Measurements from ENCODE around the gene SIN3A.

Gene SIN3A

DNA sequence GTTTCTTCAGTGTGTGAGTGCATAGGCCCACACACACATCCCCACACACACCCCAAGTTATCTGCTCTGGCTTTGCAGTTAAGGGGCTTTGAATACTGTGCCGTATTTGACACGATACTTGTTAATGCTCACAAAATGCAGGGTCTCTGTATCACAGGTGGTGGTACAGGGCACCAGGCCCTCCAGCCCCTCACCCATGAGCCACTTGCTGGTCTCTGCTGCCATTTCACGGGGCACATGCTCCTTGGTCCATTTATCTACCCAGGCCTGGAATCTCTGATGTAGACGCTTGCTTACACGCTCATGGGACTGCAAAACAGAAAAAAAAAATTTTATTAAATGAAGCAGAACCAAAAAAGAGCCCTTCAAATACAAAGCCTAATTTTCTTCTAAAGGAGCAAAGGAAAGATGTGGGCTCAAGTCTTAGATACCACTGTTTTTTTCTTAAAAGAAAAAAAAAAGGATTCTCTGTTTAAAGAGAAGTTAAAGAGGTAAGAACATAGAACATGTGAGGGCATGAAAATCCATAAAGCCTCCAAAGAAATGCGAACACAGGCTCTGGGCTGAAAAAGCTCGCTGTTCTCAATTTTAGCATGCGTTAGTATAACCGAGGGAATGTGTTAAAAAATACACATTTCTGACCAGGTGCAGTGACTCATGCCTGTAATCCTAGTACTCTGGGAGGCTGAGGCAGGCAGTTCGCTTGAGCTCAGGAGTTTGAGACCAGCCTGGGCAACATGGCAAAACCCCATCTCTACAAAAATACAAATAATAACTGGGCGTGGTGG, 79.4 kb downstream of the SIN3A start:
- DNase-seq = no peak

DNA sequence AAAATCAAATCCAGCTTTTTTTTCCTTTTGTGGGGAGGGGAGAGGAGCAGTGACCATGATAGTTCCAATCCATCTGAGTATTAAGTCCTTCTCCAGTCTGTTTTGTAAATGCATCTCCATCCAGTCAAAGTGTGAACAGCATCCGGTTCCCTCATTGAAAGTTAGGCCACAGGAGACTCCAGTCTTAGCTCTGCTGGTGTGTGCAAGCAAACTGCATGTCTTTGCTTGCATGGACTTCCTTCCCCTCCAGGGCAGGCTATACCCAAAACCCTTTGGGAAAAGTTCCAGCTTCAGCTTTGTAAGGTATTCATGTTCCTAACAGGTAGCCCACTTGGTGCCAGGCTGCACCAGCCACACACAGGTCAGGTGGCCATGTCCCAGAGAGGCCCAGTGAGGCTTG, 80.0 kb downstream of the SIN3A start:
- DNase-seq = no peak

DNA sequence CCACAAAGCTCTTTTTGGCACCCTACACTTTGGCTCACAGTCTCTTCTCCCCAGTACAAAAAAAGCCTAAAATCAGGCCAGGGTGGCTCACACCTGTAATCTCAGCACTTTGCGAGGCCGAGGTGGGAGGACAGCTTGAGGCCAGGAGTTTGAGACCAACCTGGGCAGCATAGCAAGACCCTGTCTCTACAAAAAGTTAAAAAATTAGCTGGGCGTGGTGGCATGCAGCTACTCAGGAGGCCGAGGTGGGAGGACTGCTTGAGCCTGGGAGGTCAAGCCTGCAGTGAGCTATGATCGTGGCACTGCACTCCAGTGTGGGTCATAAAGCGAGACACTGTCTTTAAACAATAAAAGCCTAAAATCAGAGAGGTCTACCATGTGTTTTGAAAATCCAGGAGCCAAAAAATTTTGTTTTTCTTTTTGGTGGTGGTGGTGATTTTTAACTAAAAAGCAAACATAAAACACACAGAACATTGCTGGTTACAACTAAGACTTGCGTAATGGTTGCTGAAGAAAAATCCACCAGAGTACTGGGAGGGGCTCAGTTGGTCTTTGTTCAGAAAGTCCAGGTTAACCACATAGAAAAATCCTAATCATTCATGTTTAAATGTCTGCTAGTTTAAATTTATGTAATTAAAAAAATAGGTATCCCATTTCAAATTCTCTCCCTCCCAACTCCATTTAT, 81.5 kb downstream of the SIN3A start:
- no peak for DNase-seq

DNA sequence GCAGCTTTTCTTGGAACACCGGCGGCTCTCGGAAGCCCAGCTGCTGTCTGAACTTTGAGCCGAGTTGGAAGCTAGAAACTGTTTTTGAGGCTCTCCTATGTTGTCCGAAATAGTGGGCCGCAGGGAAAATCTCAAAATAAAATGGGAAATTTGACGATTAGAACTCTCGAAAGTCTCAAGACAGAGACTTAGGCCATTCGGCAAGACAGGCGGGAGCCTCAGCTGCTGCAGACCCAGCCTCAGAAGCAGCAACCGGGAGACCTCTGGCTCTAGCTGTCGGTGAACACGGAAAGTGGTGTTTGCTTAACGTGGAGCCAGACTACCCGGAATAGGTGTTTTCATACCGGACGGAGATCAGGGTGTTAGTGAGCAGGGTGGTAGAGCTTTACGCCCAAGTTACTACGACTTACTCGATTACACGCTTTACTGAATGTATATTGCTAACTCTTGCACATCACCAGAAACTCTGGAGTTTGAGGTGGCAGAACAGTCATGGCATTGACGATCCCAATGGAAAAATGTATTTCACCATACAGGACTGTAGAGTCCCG, 82.7 kb downstream of the SIN3A start:
- no peak for DNase-seq

DNA sequence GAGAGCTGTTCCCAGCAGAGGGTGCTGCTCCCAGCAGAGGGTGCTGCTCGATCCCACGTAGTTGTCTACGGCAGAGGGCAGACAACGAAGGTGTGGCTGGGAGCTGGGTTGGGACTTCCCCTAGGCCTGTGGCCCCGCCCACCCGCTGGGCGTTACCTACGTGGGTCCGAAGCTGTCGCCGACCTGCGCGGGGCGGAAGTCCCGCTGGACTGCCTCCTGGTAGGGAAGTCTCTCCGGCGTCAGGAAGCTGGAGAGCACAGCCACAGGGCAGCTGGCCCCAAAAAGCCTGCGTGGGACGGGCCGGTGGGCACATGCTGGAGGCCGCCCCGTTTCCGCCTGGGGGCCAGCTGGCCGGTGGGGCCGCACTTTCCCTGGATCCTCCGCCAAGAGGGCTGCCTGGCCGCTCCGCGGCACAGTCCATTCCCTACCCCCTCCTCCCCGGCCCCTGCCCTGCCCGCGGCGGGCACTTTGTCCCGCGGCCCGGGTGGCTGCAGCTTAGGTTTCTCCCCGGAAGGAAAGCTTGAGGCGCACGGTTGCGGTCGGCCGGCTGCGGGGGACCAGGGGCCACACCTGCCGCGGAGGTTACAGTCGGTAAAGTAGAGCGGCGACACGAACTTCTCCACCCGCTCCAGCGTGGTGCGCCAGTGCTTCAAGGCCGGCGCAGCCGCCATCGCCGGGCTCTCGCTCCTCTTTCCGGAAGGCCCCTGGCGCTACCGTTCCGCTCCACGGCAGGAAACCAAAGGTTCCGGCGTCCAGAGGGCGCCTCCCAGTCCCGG, 83.4 kb downstream of the SIN3A start, which contains the start of gene MAN2C1:
MAN2C1 (minus strand) TSS at position 695 of the 776 bp plus-strand sequence; CDS start at position 671, 24 bp downstream.
- peak; percentile 90 for DNase-seq

DNA sequence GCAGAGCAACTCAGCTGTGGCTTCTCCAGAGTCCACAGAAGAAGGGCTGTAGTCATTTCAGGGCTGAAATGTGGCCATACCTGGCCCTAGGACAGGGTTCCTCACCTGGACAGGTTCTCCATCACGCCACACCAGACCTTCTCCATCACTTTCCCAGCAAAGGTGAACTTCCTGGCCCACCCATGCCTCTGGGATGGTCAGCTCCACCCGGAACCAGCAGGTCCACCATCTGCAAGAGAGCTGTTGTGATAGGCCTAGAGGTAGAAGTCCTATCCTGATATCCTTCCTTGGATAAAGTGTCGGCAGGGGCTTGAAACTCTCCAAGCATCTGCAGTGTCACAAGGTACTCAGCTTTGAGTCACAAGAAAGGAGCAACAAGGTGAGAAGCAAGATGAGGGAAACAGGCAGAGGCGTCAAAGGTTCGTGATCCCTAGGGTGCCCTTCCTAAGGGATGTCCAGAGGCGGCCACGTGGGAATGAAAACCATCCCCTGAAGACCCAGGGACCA, 84.0 kb downstream of the SIN3A start:
- no peak for DNase-seq

DNA sequence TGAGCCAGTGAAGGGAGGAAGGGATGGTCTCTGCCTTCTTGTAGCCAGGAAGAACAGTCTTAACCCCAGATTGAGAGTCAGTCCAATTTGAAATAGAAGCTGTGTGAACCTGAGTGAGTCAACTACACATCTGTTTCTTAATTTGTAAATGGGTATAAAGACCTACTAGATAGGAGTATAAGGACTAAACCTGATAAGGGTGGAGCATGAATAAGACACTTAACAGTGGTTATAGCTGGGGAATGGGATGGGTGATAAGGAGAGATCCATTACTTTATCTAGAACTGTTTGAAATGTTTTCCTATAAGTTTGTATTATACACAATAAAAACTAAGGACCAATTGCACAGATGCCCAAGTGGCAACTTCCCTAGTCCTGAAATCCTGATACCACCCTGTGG, 84.5 kb downstream of the SIN3A start:
- DNase-seq = no peak

DNA sequence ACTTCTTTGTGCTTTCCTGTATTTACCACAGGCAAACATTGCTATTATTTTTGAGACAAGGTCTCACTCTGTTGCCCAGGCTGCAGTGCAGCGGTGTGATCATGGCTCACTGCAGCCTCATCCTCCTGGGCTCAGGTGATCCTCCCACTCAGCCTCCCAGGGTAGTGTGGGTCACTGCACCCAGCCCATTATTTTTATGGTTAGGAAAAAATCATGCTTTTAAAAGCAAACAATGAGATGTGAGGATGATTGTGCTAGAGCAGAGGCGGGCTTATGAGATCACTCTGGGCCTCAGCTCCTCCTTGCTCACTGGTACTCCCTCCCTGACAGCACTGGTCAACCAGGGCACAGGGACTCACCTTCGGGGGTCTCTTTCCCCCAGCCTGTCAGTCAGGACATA, 85.3 kb downstream of the SIN3A start:
- no peak for DNase-seq

DNA sequence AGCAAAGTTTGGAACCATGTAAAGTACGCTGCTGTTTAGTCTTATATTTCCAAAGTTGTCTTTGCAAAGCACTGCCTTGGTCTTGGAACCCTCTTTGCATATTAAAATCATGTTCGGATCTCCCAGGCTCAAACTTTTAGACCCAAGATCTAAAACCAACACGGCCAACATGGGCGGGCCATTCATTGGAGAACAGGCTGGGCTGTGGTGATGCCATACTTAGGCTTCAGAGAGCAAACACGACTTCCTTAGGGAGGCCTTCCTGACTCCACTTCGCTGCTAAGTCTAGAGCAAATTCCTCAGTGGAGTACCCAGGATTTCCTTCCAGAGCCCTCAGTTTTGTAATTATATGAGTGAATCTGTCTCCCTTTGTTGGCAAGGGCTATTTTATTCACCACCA, 86.6 kb downstream of the SIN3A start:
- no peak for DNase-seq

DNA sequence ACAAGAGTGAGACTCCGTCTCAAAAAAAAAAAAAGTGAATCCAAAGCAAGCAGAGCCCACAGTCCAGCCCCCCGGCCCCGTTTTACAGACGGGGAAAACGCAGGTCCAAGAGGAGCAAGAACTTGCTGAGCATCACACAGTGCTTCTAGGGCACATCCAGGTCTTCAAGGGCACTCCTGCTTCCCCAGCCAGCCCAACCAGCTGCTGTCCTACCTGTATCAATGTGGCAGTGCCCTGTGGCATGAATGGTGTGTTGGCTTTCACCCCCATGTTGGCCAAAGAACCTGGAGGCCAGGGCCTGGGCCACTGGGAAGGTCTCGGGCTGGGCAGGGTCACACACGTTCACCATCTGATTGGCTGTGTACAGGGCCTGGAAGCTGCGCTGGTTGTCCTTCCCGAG, 87.7 kb downstream of the SIN3A start:
- no peak for DNase-seq

DNA sequence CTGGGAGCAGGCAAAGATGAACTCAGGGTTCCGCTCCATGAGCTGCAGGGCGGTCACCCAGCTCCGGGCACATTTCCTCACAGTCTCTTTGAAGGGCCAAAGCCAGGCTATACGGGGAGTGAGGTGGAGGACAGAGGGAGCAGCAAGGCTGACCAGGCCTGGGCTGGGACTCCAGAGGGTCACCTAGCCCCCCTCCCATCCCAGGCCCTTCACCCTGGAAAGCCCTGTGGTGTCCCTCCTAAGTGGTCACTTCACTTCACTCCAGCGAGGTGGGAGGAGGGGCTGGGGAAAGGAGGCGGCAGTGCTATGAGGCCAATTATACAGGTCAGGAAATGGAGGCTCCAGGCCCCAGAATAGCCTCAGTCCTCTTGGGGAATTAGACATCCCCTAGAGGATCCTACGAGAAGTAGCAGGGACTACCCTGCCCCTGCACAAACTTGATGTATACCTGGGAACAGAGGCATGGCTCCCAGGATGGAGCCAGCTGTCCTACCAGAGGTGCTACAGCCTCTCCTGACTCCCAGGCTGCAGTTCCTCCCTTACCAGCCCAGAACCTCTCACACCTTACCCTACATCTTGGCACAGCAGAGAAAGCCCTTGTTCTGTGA, 88.7 kb downstream of the SIN3A start:
- DNase-seq = no peak

DNA sequence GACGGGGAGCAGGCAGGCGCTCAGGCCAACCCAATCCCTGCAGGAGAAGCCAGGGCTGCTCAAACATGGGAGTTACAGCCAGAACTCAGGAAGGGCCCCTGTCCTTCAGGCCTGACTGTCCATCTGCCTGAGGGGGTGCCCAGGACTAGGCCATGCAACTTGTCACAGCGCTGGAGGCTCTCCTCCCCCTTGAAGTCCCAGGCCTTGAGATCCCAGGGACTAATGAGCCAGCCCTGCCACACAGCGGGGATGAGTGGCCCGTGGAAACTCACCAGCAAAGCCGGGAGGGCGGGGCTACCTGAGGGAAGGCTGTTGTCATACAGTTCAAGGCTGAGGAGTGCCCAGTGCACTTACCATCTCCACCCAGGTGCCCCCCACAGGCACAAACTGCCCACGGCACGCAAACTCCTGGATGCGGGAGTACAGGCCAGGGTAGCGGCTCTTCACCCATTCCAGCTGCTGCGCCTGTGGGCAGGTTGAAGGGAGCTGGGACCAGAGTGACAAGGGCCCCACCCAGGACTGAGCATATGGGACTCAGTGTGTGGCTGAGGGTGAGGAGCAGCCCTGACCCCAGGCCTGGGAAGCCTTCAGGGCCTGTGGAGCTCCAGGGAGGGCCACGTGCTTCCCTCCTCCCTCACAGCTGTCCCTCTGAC, 89.4 kb downstream of the SIN3A start:
- no peak for DNase-seq

DNA sequence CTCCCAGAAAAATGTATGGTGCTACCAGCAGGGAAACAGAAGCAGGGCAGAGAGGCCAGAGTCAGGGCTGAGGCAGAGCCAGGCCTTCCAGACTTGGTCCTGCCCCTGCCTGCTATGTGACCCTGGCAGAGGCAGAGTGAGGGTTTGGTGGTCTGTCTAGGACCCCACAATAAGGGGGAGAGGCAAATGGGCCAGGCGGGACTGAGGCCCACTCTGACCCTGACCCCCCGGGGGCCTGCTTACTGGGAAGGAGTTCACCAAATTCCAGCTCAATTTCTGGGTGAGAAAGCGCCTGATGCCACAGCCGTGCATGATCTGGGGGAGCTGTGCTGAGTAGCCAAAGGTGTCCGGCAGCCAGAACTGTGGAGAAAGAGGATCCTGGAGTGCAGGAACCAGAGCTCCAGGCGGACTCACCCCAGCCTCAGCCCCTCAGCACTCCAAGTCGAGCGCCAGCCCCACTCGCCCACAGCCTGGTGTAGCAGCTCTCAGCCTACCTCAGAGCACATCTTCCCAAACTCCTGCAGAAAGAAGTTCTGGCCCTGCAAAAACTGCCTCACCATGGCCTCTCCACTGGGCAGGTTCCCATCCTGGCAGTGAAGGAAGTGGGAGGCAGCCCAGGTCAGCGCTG, 90.0 kb downstream of the SIN3A start:
- no peak for DNase-seq

DNA sequence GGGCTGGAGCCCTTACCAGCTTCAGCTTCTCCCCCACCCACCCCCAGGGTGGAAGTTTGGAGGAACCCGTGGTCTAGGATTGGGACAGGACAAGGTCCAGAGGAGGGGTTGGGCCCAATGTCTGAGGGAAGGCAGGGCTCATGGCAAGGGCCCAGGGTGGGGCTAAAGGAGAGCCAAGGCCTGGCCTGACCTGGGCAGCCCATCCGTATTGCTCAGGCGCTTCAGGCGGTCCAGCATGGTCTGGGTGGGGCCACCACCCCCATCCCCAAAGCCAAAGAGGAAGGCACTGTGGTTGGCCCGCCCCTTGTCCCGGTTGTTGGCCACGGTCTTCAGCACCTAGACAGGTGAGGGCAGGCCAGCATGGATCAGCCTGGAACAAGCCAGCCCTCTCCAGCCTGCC, 90.6 kb downstream of the SIN3A start:
- DNase-seq = no peak

DNA sequence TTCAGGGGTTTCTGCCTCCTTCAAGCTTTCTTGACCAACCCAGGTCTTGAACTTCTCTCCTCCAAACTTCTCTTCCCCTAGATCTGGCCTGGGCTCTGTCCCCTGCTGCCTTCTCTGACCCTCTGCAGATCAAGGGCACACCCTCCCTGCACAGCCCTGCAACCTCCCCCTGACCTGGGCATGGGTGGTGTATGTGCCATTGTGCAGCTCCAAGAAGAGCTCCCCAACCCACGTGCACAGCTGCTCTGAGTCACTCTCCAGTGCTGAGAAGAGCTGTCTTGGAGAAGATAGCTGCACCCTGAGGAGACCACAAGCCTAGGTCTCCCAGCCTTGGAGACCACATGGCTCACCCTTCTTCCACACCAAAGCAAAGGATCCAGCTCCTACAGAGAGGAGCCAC, 91.1 kb downstream of the SIN3A start:
- DNase-seq = no peak

DNA sequence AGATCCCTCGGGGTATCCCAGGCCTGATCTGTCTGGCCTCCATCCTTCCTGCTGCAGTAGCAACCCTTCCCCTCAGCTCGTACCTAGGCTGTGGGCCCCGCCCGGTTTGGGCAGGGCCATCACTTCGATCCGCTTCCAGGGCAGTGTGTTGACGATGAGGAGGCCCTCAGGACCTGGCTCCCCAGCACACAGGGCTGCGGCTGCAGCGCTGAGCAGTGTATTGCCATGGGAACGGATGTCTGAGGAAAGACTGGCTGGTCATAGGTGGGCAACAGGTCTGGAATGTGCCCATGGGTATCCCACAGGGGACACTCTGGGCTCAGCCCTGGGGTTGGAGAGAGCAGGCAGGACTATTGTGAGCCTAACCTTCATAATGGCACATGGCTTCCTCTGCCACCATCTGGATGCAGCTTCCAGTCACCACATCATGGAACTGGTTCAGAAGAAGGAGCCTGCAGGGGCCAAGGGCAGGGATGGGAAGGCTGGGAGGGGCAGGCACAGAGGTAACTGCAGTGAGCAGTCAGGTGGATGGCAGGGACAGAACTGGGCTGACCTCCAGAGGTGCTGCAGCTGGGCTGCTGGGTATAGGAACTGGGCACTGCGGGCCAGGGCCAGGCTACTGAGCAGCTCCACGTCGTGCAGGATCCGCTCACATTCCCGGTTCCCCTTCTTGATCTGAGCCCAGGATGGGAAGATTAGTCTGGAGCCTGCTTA, 91.8 kb downstream of the SIN3A start:
- DNase-seq = no peak

DNA sequence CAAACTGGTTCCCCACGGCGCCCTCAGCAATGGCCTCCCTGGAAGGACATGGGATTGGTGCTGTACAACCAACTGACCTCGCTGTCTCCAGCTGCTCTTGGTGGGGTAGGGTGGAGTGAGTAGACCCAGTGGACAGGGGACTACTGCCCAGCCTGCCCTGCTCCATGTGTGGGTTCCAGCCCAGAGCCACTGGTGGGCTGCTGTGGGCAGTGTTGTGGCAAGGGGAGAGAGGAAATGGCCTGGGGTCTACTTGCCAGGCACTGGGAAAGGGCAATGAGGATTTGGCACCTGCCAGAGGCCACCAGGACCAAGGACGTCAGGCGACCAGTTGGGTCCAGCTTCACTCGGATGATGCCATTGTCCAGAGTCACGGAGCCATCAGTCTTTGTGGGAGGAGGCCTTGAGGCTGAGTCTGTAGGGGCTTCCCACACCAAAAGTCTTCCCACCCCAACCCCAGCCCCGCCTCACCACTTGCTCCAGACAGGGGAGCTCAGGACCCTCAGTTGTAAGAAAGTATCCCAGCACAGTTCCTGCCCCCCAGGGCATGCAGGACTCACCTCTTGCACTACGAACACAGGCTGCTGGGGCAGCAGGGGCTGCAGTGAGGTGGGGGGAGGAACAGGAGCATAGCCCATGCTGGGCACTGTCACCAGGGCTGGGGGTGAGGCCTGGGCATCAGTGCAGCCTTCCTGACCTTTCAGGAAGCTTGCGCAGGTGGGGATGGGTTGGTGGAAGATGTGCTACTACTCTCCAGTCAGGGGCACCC, 92.5 kb downstream of the SIN3A start:
- DNase-seq = no peak

DNA sequence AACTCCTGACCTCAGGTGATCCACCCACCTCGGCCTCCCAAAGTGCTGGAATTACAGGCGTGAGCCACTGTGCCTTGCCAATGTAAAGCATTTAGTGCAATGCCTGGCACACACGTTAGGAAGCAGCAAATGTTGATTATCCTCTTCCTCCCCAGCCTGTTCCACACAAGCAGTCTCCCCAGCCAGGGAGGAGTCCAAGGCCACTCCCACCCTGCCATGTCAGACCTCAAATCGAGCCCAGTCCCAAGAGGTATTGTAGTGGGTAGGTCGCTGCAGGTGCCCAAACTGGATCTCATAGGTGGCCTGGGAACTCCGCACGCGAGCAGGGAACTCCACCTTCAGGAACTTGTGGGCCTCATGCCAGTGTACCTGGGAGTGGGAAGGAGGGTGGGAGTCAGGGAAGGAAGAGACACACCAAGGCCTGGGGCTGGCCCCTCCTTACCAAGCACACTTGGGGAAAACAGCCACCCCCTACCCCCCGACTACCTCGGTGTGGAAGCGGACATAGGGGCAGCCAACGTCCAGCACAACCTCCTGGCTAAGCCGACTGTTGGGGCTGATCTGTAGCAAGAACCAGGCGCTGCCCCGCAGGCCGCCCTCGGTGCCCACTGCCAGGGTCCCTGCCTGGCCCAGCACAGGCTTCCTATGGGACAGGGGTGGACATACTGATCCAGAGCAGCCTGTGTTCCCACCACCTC, 93.4 kb downstream of the SIN3A start:
- no peak for DNase-seq

DNA sequence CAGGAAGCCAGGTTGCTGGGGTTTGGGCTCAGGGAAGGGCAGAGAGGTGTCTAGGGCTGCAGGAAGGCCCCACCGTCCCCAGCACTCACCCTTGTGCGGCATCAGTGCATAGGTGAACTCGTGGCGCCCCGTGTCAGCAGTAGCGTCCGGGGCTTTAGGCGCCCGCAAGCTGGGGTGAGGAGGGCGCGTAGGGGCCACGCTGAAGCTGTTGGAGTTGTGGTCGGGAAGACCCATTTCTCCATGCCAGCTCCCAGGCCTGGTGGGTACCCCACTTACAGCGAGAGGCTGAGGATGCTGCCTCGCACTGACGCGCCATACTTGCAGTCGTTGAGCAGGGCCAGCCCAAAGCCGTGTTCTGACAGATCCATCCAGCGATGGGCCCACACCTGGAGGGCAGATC, 95.0 kb downstream of the SIN3A start:
- no peak for DNase-seq

DNA sequence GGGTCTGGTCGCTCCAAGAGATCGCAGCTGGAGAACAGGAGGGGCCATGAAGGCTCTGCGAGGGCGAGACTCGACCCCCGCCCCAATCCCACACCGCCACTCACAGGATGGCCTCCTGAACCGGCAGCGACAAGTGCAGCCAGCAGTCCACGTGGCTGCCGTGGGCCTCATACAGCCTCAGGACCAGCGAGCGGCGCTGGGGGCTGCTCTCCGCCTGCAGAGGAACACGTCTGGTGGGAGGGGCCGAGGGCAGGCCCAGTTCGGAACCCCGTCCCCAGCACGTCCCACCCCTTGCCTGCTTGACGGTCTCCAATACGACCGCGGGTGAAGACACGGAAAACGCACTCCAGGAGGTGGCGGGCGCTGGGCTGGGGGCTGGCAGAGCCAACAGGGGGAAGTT, 95.5 kb downstream of the SIN3A start:
- DNase-seq = no peak

All from DMS153 (cell line).